WTC11 (cell line): Measurements from ENCODE around the gene AHNAK. TPM values are rescaled to one million over a fixed set of nuclear protein-coding genes. Genes with fewer than 3 reads are reported as not detected.

Experiments used
- ATAC-seq: fragments of 200-7000 bp; cut with Tn5 transposase; 2 replicates; pipeline ENCODE4 v1.10.0; 2021; ENCODE audit warnings: mild to moderate bottlenecking, moderate library complexity
- CTCF ChIA-PET: fragments of 300-600 bp; sonication (Branson Sonifier 250); formaldehyde crosslinking; loops from one replicate; lab custom pipeline; 2021; ENCODE audit warnings: antibody characterized with exemption; lab: Charles Lee
- POLR2A ChIA-PET: fragments of 350-600 bp; sonication (Branson Sonifier 250); formaldehyde crosslinking; loops from one replicate; lab custom pipeline; 2021; ENCODE audit warnings: antibody characterized with exemption; lab: Charles Lee
- DNase-seq: peaks from one replicate; pipeline ENCODE4 v3.0.0; 2021; ENCODE audit warnings: low spot score
- H3K27ac Mint-ChIP-seq: 2 replicates; pipeline ENCODE4 v1.8.0; 2021; ENCODE audit warnings: mixed read lengths
- H3K27me3 Mint-ChIP-seq: 2 replicates; pipeline ENCODE4 v1.8.0; 2021; ENCODE audit warnings: low read depth, mild to moderate bottlenecking, moderate library complexity, mixed read lengths
- H3K36me3 Mint-ChIP-seq: 2 replicates; pipeline ENCODE4 v1.8.0; 2021; ENCODE audit warnings: mixed read lengths
- H3K4me1 Mint-ChIP-seq: 2 replicates; pipeline ENCODE4 v1.8.0; 2022; ENCODE audit warnings: mixed read lengths
- H3K4me3 Mint-ChIP-seq: 2 replicates; pipeline ENCODE4 v1.8.0; 2021; ENCODE audit warnings: mild to moderate bottlenecking, moderate library complexity, mixed read lengths
- H3K9me3 Mint-ChIP-seq: 2 replicates; pipeline ENCODE4 v1.8.0; 2021; ENCODE audit warnings: mixed read lengths
- CREM ChIP-seq: sonication (generic); formaldehyde crosslinking; IDR thresholded peaks from 2 replicates; pipeline ENCODE4 v1.8.1; 2022; ENCODE audit warnings: mild to moderate bottlenecking, missing genetic modification reagents, moderate library complexity
- ELF4 ChIP-seq: sonication (generic); formaldehyde crosslinking; IDR thresholded peaks from 2 replicates; pipeline ENCODE4 v1.8.1; 2022; ENCODE audit warnings: low read depth, mild to moderate bottlenecking, moderate library complexity, missing genetic modification reagents
- EMX1 ChIP-seq: fragments of 250-450 bp; sonication (Bioruptor Pico); IDR thresholded peaks from 2 replicates; pipeline ENCODE4 v1.8.0; 2021; ENCODE audit warnings: mild to moderate bottlenecking
- GRHL2 ChIP-seq: fragments of 250-450 bp; sonication (Bioruptor Pico); IDR thresholded peaks from 2 replicates; pipeline ENCODE4 v1.8.0; 2022; ENCODE audit warnings: mild to moderate bottlenecking, moderate library complexity; ENCODE audit not compliant: insufficient replicate concordance, severe bottlenecking
- MYBL2 ChIP-seq: sonication (generic); formaldehyde crosslinking; IDR thresholded peaks from 2 replicates; pipeline ENCODE4 v1.8.1; 2023; ENCODE audit warnings: mild to moderate bottlenecking, moderate library complexity, missing genetic modification reagents
- NFE2L1 ChIP-seq: sonication (generic); formaldehyde crosslinking; IDR thresholded peaks from 2 replicates; pipeline ENCODE4 v1.8.1; 2023; ENCODE audit warnings: missing genetic modification reagents
- NR1H2 ChIP-seq: sonication (generic); formaldehyde crosslinking; IDR thresholded peaks from 2 replicates; pipeline ENCODE4 v1.9.0; 2021; ENCODE audit warnings: mild to moderate bottlenecking, moderate library complexity, missing genetic modification reagents
- NR3C1 ChIP-seq: sonication (generic); formaldehyde crosslinking; conservative IDR thresholded peaks from 2 replicates; pipeline ENCODE4 v1.8.1; 2023; ENCODE audit warnings: low read depth, mild to moderate bottlenecking, missing genetic modification reagents
- RELA ChIP-seq: sonication (generic); formaldehyde crosslinking; IDR thresholded peaks from 2 replicates; pipeline ENCODE4 v1.8.1; 2022; ENCODE audit warnings: missing genetic modification reagents, mild to moderate bottlenecking, borderline replicate concordance
- RORB ChIP-seq: fragments of 250-450 bp; sonication (Bioruptor Pico); IDR thresholded peaks from 2 replicates; pipeline ENCODE4 v1.9.0; 2021; ENCODE audit warnings: mild to moderate bottlenecking
- TEAD1 ChIP-seq: sonication (generic); formaldehyde crosslinking; IDR thresholded peaks from 2 replicates; pipeline ENCODE4 v1.8.0; 2022; ENCODE audit warnings: mild to moderate bottlenecking, missing genetic modification reagents
- TEAD4 ChIP-seq: sonication (generic); formaldehyde crosslinking; IDR thresholded peaks from 2 replicates; pipeline ENCODE4 v1.8.0; 2022; ENCODE audit warnings: mild to moderate bottlenecking, missing genetic modification reagents
- total RNA-seq: library from RNA; stranded (reverse); gene quantifications from 3 replicates; pipeline ENCODE4 v1.2.3, GENCODE V29; 2021
- TF ChIP-seq, protein P1 (sequence below): sonication (generic); formaldehyde crosslinking; IDR thresholded peaks from 2 replicates; pipeline ENCODE4 v1.8.1; 2023; ENCODE audit warnings: mild to moderate bottlenecking, missing genetic modification reagents
- TF ChIP-seq, protein P2 (sequence below): sonication (generic); formaldehyde crosslinking; IDR thresholded peaks from 2 replicates; pipeline ENCODE4 v1.8.0; 2023; ENCODE audit warnings: missing genetic modification reagents, mild to moderate bottlenecking, borderline replicate concordance
- TF ChIP-seq, protein P3 (sequence below): sonication (generic); formaldehyde crosslinking; IDR thresholded peaks from 2 replicates; pipeline ENCODE4 v1.8.0; 2022; ENCODE audit warnings: mild to moderate bottlenecking, missing genetic modification reagents
- TF ChIP-seq, protein P4 (sequence below): sonication (generic); formaldehyde crosslinking; IDR thresholded peaks from 2 replicates; pipeline ENCODE4 v1.8.0; 2023; ENCODE audit warnings: missing genetic modification reagents
- TF ChIP-seq, protein P5 (sequence below): fragments of 250-450 bp; sonication (Bioruptor Pico); IDR thresholded peaks from 2 replicates; pipeline ENCODE4 v1.8.0; 2021; ENCODE audit warnings: mild to moderate bottlenecking
- TF ChIP-seq, protein P6 (sequence below): sonication (generic); formaldehyde crosslinking; IDR thresholded peaks from 2 replicates; pipeline ENCODE4 v1.8.1; 2022; ENCODE audit warnings: low read depth, mild to moderate bottlenecking, moderate library complexity, missing genetic modification reagents, borderline replicate concordance
- TF ChIP-seq, protein P7 (sequence below): fragments of 250-450 bp; sonication (Bioruptor Pico); IDR thresholded peaks from 2 replicates; pipeline ENCODE4 v2.1.2; 2022; ENCODE audit warnings: mild to moderate bottlenecking, moderate library complexity

Gene AHNAK
- total RNA-seq, 1 experiment from 2014 or later, result 21.0 TPM

DNA sequence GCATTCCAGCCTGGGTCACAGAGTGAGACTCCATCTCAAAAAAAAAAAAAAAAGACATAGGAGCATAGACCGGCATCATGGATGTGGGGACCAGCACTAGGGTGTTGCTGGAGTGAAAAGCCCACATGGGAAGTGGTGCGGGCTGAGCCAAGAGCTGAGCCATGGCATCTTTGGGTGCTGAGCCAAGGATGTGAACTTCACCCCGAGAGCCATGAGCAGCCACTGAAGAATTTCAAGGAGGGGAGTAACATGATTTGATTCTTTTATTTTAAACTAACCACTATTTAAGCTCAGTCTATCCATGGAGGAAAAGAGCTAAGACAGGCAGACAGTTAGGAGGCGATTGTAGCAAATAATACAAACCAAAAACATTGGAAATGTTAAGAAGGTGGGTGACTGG lies 57.4 kb downstream of the AHNAK start:
- Mint-ChIP-seq H3K4me3 (no peak overlapping the region), H3K27me3 (no peaks in the 10 kb centered on the region; the same call in 1 of the 2 replicates), H3K36me3 (no peaks in the 10 kb centered on the region), H3K4me1 (no peaks in the 10 kb centered on the region), H3K9me3 (no peaks in the 10 kb centered on the region), H3K27ac (no peak overlapping the region)
- ChIA-PET POLR2A (no interaction called here), CTCF (interaction anchor here (1.4 to 3.1 kb wide), 2 partner anchors 53 to 64 kb away, joined by 4 to 27 read pairs; no protein-coding TSS in a partner anchor)
- ATAC-seq (no peak), DNase-seq (no peak)
- TF ChIP-seq NR3C1 (CRISPR knock-in tag) (no peak), NFE2L1 (no peak), NR1H2 (no peak), TEAD1 (CRISPR knock-in tag) (no peak), TEAD4 (CRISPR knock-in tag) (no peak), MYBL2 (CRISPR knock-in tag) (no peak), GRHL2 (CRISPR knock-in tag) (no peak), CREM (CRISPR knock-in tag) (no peak), ELF4 (CRISPR knock-in tag) (no peak), EMX1 (CRISPR knock-in tag) (no peak), RELA (CRISPR knock-in tag) (no peak), RORB (CRISPR knock-in tag) (no peak)
- TF ChIP-seq, protein P1, sequence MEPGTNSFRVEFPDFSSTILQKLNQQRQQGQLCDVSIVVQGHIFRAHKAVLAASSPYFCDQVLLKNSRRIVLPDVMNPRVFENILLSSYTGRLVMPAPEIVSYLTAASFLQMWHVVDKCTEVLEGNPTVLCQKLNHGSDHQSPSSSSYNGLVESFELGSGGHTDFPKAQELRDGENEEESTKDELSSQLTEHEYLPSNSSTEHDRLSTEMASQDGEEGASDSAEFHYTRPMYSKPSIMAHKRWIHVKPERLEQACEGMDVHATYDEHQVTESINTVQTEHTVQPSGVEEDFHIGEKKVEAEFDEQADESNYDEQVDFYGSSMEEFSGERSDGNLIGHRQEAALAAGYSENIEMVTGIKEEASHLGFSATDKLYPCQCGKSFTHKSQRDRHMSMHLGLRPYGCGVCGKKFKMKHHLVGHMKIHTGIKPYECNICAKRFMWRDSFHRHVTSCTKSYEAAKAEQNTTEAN (CRISPR knock-in tag), result no peak
- TF ChIP-seq, protein P2, sequence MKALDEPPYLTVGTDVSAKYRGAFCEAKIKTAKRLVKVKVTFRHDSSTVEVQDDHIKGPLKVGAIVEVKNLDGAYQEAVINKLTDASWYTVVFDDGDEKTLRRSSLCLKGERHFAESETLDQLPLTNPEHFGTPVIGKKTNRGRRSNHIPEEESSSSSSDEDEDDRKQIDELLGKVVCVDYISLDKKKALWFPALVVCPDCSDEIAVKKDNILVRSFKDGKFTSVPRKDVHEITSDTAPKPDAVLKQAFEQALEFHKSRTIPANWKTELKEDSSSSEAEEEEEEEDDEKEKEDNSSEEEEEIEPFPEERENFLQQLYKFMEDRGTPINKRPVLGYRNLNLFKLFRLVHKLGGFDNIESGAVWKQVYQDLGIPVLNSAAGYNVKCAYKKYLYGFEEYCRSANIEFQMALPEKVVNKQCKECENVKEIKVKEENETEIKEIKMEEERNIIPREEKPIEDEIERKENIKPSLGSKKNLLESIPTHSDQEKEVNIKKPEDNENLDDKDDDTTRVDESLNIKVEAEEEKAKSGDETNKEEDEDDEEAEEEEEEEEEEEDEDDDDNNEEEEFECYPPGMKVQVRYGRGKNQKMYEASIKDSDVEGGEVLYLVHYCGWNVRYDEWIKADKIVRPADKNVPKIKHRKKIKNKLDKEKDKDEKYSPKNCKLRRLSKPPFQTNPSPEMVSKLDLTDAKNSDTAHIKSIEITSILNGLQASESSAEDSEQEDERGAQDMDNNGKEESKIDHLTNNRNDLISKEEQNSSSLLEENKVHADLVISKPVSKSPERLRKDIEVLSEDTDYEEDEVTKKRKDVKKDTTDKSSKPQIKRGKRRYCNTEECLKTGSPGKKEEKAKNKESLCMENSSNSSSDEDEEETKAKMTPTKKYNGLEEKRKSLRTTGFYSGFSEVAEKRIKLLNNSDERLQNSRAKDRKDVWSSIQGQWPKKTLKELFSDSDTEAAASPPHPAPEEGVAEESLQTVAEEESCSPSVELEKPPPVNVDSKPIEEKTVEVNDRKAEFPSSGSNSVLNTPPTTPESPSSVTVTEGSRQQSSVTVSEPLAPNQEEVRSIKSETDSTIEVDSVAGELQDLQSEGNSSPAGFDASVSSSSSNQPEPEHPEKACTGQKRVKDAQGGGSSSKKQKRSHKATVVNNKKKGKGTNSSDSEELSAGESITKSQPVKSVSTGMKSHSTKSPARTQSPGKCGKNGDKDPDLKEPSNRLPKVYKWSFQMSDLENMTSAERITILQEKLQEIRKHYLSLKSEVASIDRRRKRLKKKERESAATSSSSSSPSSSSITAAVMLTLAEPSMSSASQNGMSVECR (CRISPR knock-in tag), result no peak
- TF ChIP-seq, protein P3, sequence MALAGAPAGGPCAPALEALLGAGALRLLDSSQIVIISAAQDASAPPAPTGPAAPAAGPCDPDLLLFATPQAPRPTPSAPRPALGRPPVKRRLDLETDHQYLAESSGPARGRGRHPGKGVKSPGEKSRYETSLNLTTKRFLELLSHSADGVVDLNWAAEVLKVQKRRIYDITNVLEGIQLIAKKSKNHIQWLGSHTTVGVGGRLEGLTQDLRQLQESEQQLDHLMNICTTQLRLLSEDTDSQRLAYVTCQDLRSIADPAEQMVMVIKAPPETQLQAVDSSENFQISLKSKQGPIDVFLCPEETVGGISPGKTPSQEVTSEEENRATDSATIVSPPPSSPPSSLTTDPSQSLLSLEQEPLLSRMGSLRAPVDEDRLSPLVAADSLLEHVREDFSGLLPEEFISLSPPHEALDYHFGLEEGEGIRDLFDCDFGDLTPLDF (CRISPR knock-in tag), result no peak
- TF ChIP-seq, protein P4, sequence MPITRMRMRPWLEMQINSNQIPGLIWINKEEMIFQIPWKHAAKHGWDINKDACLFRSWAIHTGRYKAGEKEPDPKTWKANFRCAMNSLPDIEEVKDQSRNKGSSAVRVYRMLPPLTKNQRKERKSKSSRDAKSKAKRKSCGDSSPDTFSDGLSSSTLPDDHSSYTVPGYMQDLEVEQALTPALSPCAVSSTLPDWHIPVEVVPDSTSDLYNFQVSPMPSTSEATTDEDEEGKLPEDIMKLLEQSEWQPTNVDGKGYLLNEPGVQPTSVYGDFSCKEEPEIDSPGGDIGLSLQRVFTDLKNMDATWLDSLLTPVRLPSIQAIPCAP (CRISPR knock-in tag), result no peak
- TF ChIP-seq, protein P5, sequence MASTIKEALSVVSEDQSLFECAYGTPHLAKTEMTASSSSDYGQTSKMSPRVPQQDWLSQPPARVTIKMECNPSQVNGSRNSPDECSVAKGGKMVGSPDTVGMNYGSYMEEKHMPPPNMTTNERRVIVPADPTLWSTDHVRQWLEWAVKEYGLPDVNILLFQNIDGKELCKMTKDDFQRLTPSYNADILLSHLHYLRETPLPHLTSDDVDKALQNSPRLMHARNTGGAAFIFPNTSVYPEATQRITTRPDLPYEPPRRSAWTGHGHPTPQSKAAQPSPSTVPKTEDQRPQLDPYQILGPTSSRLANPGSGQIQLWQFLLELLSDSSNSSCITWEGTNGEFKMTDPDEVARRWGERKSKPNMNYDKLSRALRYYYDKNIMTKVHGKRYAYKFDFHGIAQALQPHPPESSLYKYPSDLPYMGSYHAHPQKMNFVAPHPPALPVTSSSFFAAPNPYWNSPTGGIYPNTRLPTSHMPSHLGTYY, result no peak
- TF ChIP-seq, protein P6, sequence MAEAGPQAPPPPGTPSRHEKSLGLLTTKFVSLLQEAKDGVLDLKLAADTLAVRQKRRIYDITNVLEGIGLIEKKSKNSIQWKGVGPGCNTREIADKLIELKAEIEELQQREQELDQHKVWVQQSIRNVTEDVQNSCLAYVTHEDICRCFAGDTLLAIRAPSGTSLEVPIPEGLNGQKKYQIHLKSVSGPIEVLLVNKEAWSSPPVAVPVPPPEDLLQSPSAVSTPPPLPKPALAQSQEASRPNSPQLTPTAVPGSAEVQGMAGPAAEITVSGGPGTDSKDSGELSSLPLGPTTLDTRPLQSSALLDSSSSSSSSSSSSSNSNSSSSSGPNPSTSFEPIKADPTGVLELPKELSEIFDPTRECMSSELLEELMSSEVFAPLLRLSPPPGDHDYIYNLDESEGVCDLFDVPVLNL (CRISPR knock-in tag), result no peak
- TF ChIP-seq, protein P7, sequence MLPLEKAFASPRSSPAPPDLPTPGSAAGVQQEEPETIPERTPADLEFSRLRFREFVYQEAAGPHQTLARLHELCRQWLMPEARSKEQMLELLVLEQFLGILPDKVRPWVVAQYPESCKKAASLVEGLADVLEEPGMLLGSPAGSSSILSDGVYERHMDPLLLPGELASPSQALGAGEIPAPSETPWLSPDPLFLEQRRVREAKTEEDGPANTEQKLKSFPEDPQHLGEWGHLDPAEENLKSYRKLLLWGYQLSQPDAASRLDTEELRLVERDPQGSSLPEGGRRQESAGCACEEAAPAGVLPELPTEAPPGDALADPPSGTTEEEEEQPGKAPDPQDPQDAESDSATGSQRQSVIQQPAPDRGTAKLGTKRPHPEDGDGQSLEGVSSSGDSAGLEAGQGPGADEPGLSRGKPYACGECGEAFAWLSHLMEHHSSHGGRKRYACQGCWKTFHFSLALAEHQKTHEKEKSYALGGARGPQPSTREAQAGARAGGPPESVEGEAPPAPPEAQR (CRISPR knock-in tag), result no peak
